Lower leg skin (tissue), 4 donors: Measurements from ENCODE around the gene CXXC1. TPM values are rescaled to one million over a fixed set of nuclear protein-coding genes. Genes with fewer than 3 reads are reported as not detected.

ENCODE experiments used
- DNase-seq, 2 donors: peaks; one replicate each; pipeline ENCODE4 v3.0.0-alpha.2; 2019; ENCODE audit warnings: low spot score in 2 of 2
- H3K4me3 ChIP-seq: fragments of 200-600 bp; sonication (generic); 2 replicates; pipeline ENCODE4 v1.5.1; 2017; ENCODE audit warnings: mild to moderate bottlenecking, low read depth; ENCODE audit not compliant: poor library complexity, severe bottlenecking
- CTCF ChIP-seq, 3 donors: fragments of 450-650 bp; IDR thresholded peaks; one replicate each; pipeline ENCODE4 v1.5.1; 2016; ENCODE audit warnings: antibody characterized with exemption in 3 of 3, mild to moderate bottlenecking in 3 of 3, moderate library complexity in 2 of 3
- POLR2A ChIP-seq, 2 donors: fragments of 450-650 bp; IDR thresholded peaks; one replicate each; pipeline ENCODE4 v1.6.1; 2016 to 2017; ENCODE audit warnings: antibody characterized with exemption in 2 of 2, mild to moderate bottlenecking in 1 of 2, moderate library complexity in 1 of 2
- WGBS, 2 donors: methylation state at CpG; one replicate each; pipeline ENCODE4 v1.1.5; 2018; 5-methylcytosine and 5-hydroxymethylcytosine counted together
- intact Hi-C: fragments of 100-400 bp; cut with DNase I; formaldehyde crosslinking; loops from one replicate; pipeline ENCODE4 v1.15.0; 2023; ENCODE audit warnings: low total_unique reads
- total RNA-seq, 4 donors: library from RNA; depleted of rRNA; stranded (reverse); fragments of >200 nt; gene quantifications; one replicate each; pipeline ENCODE4 v1.1.0, GENCODE V29; 2016

The CXXC1 gene
- total RNA-seq, 4 donors from 2014 or later = 67.3 to 173 (median 106) TPM

GRCh38 chr18:50280707-50281294 lies 6.7 kb downstream of the CXXC1 start:
- 0 to 1% methylated on average over 16 of the region's 16 CpGs for WGBS, 2 donors
- H3K4me3 ChIP-seq = peak overlapping the region; percentile 87
- intact Hi-C loops = no loop called here
- no peak for DNase-seq
- TF ChIP-seq CTCF (IDR thresholded peaks at IDR 0.05) (no peak), POLR2A (IDR thresholded peaks at IDR 0.05) (no peak)

- no peak for DNase-seq
- 92 to 95% methylated on average over 7 of the region's 7 CpGs for WGBS, 2 donors
- H3K4me3 ChIP-seq = no peak overlapping the region
- TF ChIP-seq CTCF (IDR thresholded peaks at IDR 0.05) = no peak
- TF ChIP-seq POLR2A (IDR thresholded peaks at IDR 0.05) = no peak
- intact Hi-C loops = no loop called here
Observed at GRCh38 chr18:50279752-50280151, 7.7 kb downstream of the CXXC1 start.

GRCh38 chr18:50277942-50278341 lies 9.6 kb downstream of the CXXC1 start:
- TF ChIP-seq POLR2A (IDR thresholded peaks at IDR 0.05) = no peak
- no peak for TF ChIP-seq CTCF (IDR thresholded peaks at IDR 0.05)
- WGBS, 2 donors = 47 to 74% methylated on average over 6 of the region's 6 CpGs
- intact Hi-C loops = no loop called here

DNA sequence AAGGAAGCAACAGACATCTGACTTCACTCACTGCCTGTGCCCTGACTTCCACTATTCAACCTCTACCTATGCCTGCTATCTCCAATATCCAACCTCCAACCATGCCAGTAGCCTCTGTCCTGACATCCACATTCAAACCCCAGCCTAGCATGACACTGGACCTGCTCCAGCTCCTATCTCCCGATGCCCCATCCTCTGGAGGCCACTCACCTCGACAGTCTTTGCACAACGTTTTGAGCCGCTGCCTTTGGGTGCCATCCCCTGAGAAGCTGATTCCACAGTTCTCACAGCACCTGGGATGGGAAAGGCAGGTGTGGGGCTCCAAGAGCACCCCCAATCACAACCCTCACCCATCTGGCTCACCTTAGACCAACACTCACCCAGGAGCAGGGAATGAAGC lies 11.0 kb downstream of the CXXC1 start:
- H3K4me3 ChIP-seq = no peak overlapping the region
- intact Hi-C loops = no loop called here
- TF ChIP-seq POLR2A (IDR thresholded peaks at IDR 0.05) = no peak
- no peak for TF ChIP-seq CTCF (IDR thresholded peaks at IDR 0.05)
- 87 to 96% methylated on average over 4 of the region's 4 CpGs for WGBS, 2 donors
- DNase-seq = no peak

More at GRCh38 chr18:50277942-50278341, 9.6 kb downstream of the CXXC1 start:
- no peak for DNase-seq
- H3K4me3 ChIP-seq = no peak overlapping the region

DNA sequence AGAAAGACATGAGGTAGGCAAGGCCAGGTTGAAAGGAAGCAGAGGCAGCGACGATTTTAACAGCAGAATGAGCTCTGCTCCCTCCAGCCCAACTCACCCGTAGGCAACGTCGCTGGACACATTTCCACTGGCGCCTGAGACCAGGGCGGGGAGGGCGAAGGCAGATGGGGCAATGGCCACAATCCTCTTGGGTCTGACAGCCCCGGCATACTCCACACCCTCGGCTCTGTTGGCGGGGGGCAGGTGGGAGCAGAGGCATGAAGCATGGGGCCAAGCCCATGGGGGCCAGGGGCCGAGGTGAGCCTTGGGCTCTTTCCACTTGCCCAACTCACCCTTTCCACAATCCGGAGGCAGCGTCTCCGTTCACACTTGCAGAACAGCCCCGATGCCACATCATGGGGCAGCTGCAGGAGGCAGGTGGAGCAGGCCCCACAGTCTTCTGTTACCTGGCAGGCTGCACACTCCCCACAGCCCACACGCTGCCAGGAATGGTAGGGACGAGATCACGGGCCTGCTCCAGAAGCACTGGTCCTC lies 11.9 kb downstream of the CXXC1 start:
- DNase-seq = no peak
- TF ChIP-seq POLR2A (IDR thresholded peaks at IDR 0.05) (no peak), CTCF (IDR thresholded peaks at IDR 0.05) (no peak)
- 90 to 96% methylated on average over 19 of the region's 19 CpGs for WGBS, 2 donors
- no peak overlapping the region for H3K4me3 ChIP-seq
- intact Hi-C loops = no loop called here

GRCh38 chr18:50274941-50275340 lies 12.6 kb downstream of the CXXC1 start:
- no peak overlapping the region for H3K4me3 ChIP-seq
- DNase-seq = no peak
- intact Hi-C loops = no loop called here
- 97 to 99% methylated on average over 10 of the region's 10 CpGs for WGBS, 2 donors
- TF ChIP-seq CTCF (IDR thresholded peaks at IDR 0.05) (no peak), POLR2A (IDR thresholded peaks at IDR 0.05) (no peak)
